Endothelial cell of umbilical vein (primary cell): ENCODE results near the gene GAST. TPM values are rescaled to one million over a fixed set of nuclear protein-coding genes. Genes with fewer than 3 reads are reported as not detected.

Source experiments
- BruUV-seq: library from RNA; stranded (reverse); fragments of 400-500 nt; replicated peaks from 2 replicates; lab custom pipeline; 2021; lab: Mats Ljungman, UMichigan
- CTCF ChIA-PET: fragments of 300-600, 350-600 bp; sonication (Branson Sonifier 250); formaldehyde crosslinking; loops from one replicate; lab custom pipeline; 2021; ENCODE audit warnings: antibody characterized with exemption, inconsistent platforms; lab: Charles Lee
- POLR2A ChIA-PET: fragments of 300-600, 350-600 bp; sonication (Branson Sonifier 250); formaldehyde crosslinking; loops from one replicate; lab custom pipeline; 2021; ENCODE audit warnings: antibody characterized with exemption, inconsistent platforms; lab: Charles Lee
- DNase-seq: peaks from one replicate; pipeline ENCODE4 v3.0.0-alpha.2; 2011; ENCODE audit warnings: low read depth, low spot score
- FAIRE-seq: peaks from 2 replicates; lab custom pipeline; 2011; peaks lifted over from hg19 to GRCh38; lab: Jason Lieb, UNC
- H2AFZ ChIP-seq: 2 replicates; pipeline ENCODE4 v1.6.0; 2012; ENCODE audit warnings: low read depth, low read length, control low read depth, inconsistent platforms
- H3K27ac ChIP-seq: 2 replicates; pipeline ENCODE4 v1.5.1; 2011; ENCODE audit warnings: low read depth, mild to moderate bottlenecking, control low read depth, low read length, moderate library complexity; ENCODE audit not compliant: insufficient read depth
- H3K27me3 ChIP-seq, 2 experiments: 2 replicates each; pipeline versions ENCODE4 v1.6.0 to v1.6.1; 2011; ENCODE audit warnings: low read length in 2 of 2, mixed read lengths in 1 of 2; ENCODE audit not compliant: control insufficient read depth in 2 of 2, insufficient read depth in 2 of 2
- H3K36me3 ChIP-seq, 2 experiments: 2 replicates in 1 of 2; 3 replicates in 1 of 2; pipeline ENCODE4 v1.5.1; 2011; ENCODE audit warnings: low read length in 2 of 2, mild to moderate bottlenecking in 1 of 2, moderate library complexity in 1 of 2; ENCODE audit not compliant: control insufficient read depth in 2 of 2, insufficient read depth in 2 of 2; ENCODE audit errors: extremely low read depth in 1 of 2
- H3K4me1 ChIP-seq: 3 replicates; pipeline ENCODE4 v1.5.1; 2011; ENCODE audit warnings: mild to moderate bottlenecking, low read length; ENCODE audit not compliant: control insufficient read depth, insufficient read depth; ENCODE audit errors: extremely low read depth
- H3K4me2 ChIP-seq: 2 replicates; pipeline ENCODE4 v1.6.1; 2011; ENCODE audit warnings: low read length, control low read depth, mixed read lengths; ENCODE audit not compliant: insufficient read depth
- H3K4me3 ChIP-seq, 3 experiments: fragments of 200-600 bp in 1 of 3; sonication (generic), shearing (Covaris generic) in 1 of 3; replicated peaks in 1 of 3; 2 replicates each; pipeline ENCODE4 v1.5.1; 2011 to 2016; ENCODE audit warnings: control low read depth in 3 of 3, low read length in 3 of 3, mild to moderate bottlenecking in 2 of 3, inconsistent platforms in 1 of 3, low read depth in 1 of 3, moderate library complexity in 1 of 3; ENCODE audit not compliant: insufficient read depth in 1 of 3
- H3K79me2 ChIP-seq: 2 replicates; pipeline ENCODE4 v1.6.0; 2012; ENCODE audit warnings: low read length, inconsistent platforms; ENCODE audit not compliant: control insufficient read depth, insufficient read depth
- H3K9ac ChIP-seq: replicated peaks from 2 replicates; pipeline ENCODE3; 2011; ENCODE audit warnings: low read length, control low read depth; ENCODE audit not compliant: insufficient read depth; ENCODE audit errors: extremely low read depth
- H3K9me1 ChIP-seq: replicated peaks from 3 replicates; pipeline ENCODE4 v1.6.0; 2011; ENCODE audit warnings: mild to moderate bottlenecking, low read length; ENCODE audit not compliant: control insufficient read depth, insufficient read depth; ENCODE audit errors: extremely low read depth
- H3K9me3 ChIP-seq: replicated peaks from 2 replicates; pipeline ENCODE4 v1.5.1; 2012; ENCODE audit warnings: low read length, inconsistent platforms; ENCODE audit not compliant: control insufficient read depth, insufficient read depth
- H4K20me1 ChIP-seq: replicated peaks from 2 replicates; pipeline ENCODE3; 2011; ENCODE audit warnings: mild to moderate bottlenecking, low read length; ENCODE audit not compliant: control insufficient read depth, insufficient read depth; ENCODE audit errors: extremely low read depth
- FOS ChIP-seq: IDR thresholded peaks from 2 replicates; pipeline ENCODE4 v1.6.1; 2011; ENCODE audit warnings: mild to moderate bottlenecking, low read length, moderate library complexity, borderline replicate concordance; ENCODE audit not compliant: insufficient read depth
- JUN ChIP-seq: IDR thresholded peaks from 2 replicates; pipeline ENCODE4 v1.6.1; 2011; ENCODE audit warnings: borderline replicate concordance, low read depth; ENCODE audit not compliant: insufficient read length, insufficient read depth
- MYC ChIP-seq: IDR thresholded peaks from one replicate; pipeline ENCODE4 v1.6.1; 2011; ENCODE audit warnings: mild to moderate bottlenecking, low read depth, low read length
- POLR2A ChIP-seq: IDR thresholded peaks from 2 replicates; pipeline ENCODE4 v1.6.1; 2012; ENCODE audit warnings: low read depth, mild to moderate bottlenecking, control low read depth, low read length
- dilution Hi-C: fragments of 300-500 bp; cut with MboI; formaldehyde crosslinking; loops from one replicate; pipeline ENCODE4 v1.15.0; 2019; ENCODE audit warnings: low sequenced_read_pairs; ENCODE audit not compliant: extremely low pct_ligation_motif_present
- intact Hi-C: fragments of 100-400 bp; cut with micrococcal nuclease; formaldehyde crosslinking; loops from one replicate; pipeline ENCODE4 v1.10.0; 2022
- polyA plus RNA-seq, 4 experiments: library from polyadenylated mRNA; depleted of rRNA in 3 of 4; stranded (reverse) in 3 of 4; unstranded in 1 of 4; fragments of >200 nt; gene quantifications; 2 replicates each; pipeline versions ENCODE4 v1.2.1 to v1.2.3, GENCODE V29; 2011 to 2012; ENCODE audit warnings: missing spikeins in 1 of 4
- total RNA-seq: library from RNA; stranded (reverse); gene quantifications from 2 replicates; pipeline ENCODE4 v1.2.3, GENCODE V29; 2021
- TF ChIP-seq, protein P1 (sequence below), 2 donors: IDR thresholded peaks; 1 replicate in 1 of 2; 2 replicates in 1 of 2; pipeline ENCODE4 v1.5.1; 2011; ENCODE audit warnings: low read length in 2 of 2, mild to moderate bottlenecking in 2 of 2, moderate library complexity in 2 of 2, control low read depth in 1 of 2, inconsistent platforms in 1 of 2, low read depth in 1 of 2; ENCODE audit not compliant: insufficient read depth in 1 of 2; ENCODE audit errors: extremely low read depth in 1 of 2

The GAST gene
- total and polyA plus RNA-seq, 2 donors (not counting 3 experiments of a cell fraction or from before 2014, with no cell fraction given), result not detected

DNA sequence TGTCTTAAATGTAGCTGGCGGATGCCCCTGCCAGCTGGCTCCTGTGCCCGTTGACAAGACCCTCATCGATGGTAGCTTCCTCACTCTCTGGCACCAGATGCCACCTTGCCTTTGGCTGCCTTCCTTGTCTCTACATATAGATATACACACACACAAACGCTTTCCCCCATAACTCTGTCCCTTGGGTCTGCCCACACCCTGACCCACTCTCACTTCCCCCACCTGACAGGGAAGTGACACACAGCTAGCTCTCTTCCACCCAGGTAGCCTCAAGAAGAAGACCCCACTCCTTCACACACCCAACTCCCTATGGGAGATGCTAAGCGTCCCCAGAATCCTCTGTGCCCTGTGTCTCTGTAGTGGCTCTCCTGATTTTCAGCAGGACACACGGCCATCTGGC lies 48.7 kb downstream of the GAST start:
- intact Hi-C loops, result no loop called here
- H3K36me3 ChIP-seq, result peaks cover 2 to 63% of the 10 kb centered on the region in 2 experiments

DNA sequence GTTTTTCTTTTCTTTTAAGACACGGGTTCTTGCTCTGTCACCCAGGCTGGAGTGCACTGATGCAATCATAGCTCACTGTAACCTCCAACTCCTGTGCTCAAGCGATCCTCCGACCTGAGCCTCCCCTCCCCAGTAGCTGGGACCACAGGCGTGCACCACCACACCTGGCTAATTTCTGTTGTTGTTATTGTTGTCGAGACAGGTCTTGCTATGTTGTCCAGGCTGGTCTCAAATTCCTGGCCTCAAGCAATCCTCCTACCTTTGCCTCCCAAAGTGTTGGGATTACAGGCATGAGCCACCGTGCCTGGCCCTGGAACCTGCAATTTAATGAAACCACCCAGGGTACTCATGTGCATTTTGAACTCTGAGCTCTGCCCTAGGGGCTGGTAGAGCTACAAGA lies 50.3 kb downstream of the GAST start:
- BruUV-seq, result no TSS peak
- Histone ChIP-seq H3K27ac (no peak overlapping the region), H2AFZ (no peak overlapping the region), H3K27me3 (no peaks in the 10 kb centered on the region), H3K79me2 (no peaks in the 10 kb centered on the region), H3K4me1 (no peaks in the 10 kb centered on the region), H3K9ac (no peak overlapping the region), H3K36me3 (peaks cover 5 to 62% of the 10 kb centered on the region in 2 experiments), H3K9me3 (no peaks in the 10 kb centered on the region), H3K4me3 (no peak overlapping the region), H3K9me1 (no peaks in the 10 kb centered on the region), H3K4me2 (no peak overlapping the region), H4K20me1 (no peaks in the 10 kb centered on the region)
- FAIRE-seq, result no peak
- no peak for DNase-seq
- dilution Hi-C loops, result no loop called here
- POLR2A ChIA-PET, result interaction anchor here (0.7 kb wide), 1 partner anchor 9 kb away, joined by 3 read pairs; no protein-coding TSS in a partner anchor
- TF ChIP-seq, protein P1, sequence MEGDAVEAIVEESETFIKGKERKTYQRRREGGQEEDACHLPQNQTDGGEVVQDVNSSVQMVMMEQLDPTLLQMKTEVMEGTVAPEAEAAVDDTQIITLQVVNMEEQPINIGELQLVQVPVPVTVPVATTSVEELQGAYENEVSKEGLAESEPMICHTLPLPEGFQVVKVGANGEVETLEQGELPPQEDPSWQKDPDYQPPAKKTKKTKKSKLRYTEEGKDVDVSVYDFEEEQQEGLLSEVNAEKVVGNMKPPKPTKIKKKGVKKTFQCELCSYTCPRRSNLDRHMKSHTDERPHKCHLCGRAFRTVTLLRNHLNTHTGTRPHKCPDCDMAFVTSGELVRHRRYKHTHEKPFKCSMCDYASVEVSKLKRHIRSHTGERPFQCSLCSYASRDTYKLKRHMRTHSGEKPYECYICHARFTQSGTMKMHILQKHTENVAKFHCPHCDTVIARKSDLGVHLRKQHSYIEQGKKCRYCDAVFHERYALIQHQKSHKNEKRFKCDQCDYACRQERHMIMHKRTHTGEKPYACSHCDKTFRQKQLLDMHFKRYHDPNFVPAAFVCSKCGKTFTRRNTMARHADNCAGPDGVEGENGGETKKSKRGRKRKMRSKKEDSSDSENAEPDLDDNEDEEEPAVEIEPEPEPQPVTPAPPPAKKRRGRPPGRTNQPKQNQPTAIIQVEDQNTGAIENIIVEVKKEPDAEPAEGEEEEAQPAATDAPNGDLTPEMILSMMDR (IDR thresholded peaks at IDR 0.05; ENCODE audit: extremely low read depth in 1 of 2, insufficient read depth in 1 of 2, low read depth in 1 of 2, low read length in 2 of 2), result no peak
- TF ChIP-seq FOS, result no peak
- TF ChIP-seq POLR2A, result no peak
- no peak for TF ChIP-seq MYC
- CTCF ChIA-PET, result interaction anchor here (1.6 kb wide), 1 partner anchor 24 kb away, joined by 5 read pairs; the partner anchor contains the start of gene JUP
- intact Hi-C loops, result no loop called here

More for the DNA sequence above, 48.7 kb downstream of the GAST start:
- no peak overlapping the region for H3K27ac ChIP-seq
- DNase-seq (no peak), FAIRE-seq (no peak)
- ChIA-PET POLR2A (no interaction called here), CTCF (interaction anchor here (0.9 to 1.3 kb wide), 2 partner anchors 9 to 41 kb away, joined by 3 read pairs; no protein-coding TSS in a partner anchor)
- H3K79me2 ChIP-seq, result no peaks in the 10 kb centered on the region
- H2AFZ ChIP-seq, result no peak overlapping the region
- H3K9ac ChIP-seq, result no peak overlapping the region
- BruUV-seq, result no TSS peak
- TF ChIP-seq JUN (no peak), POLR2A (no peak), FOS (no peak), MYC (no peak)
- TF ChIP-seq, protein P1 (IDR thresholded peaks at IDR 0.05; ENCODE audit: extremely low read depth in 1 of 2, insufficient read depth in 1 of 2, low read depth in 1 of 2, low read length in 2 of 2), result no peak
- no peak overlapping the region for H3K4me3 ChIP-seq
- no peaks in the 10 kb centered on the region for H3K4me1 ChIP-seq
- dilution Hi-C loops, result no loop called here
- no peaks in the 10 kb centered on the region for H3K9me1 ChIP-seq
- H3K27me3 ChIP-seq, result no peaks in the 10 kb centered on the region
- no peaks in the 10 kb centered on the region for H3K9me3 ChIP-seq
- H3K4me2 ChIP-seq, result no peak overlapping the region
- H4K20me1 ChIP-seq, result no peaks in the 10 kb centered on the region
